HL-60 (cell line): Measurements from ENCODE around the gene ADAMTSL4.

Experiments used
- GABPA ChIP-seq: IDR thresholded peaks from 2 replicates; pipeline ENCODE4 v1.6.1; 2012; ENCODE audit warnings: low read depth
- POLR2AphosphoS5 ChIP-seq: IDR thresholded peaks from 2 replicates; pipeline ENCODE4 v1.6.1; 2012; ENCODE audit warnings: low read depth
- REST ChIP-seq: IDR thresholded peaks from 2 replicates; pipeline ENCODE4 v1.6.1; 2012; ENCODE audit warnings: low read depth; ENCODE audit not compliant: insufficient replicate concordance
- TF ChIP-seq, protein P1 (sequence below): IDR thresholded peaks from one replicate; pipeline ENCODE4 v1.5.1; 2011; ENCODE audit warnings: low read length, control low read depth, inconsistent platforms; ENCODE audit not compliant: insufficient read depth

DNA sequence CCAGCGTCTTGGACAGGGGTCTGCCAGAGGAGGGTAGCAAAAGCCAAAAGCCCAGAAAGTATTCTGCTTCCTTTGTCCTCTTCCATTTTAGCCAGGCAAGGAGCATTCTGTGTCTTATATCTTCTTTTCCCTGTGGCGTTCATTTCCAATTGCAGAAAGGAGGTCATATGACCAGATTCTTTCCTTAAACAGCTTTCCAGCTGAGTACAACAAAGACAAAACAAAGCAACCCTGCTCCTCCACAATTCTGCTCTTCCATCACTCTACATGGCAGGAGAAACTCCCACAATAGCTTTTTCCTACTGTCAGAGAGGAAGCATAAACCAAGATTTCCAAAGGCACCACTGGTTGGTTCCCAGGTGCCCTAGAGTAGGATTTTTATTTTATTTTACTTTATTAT, 60.5 kb downstream of the ADAMTSL4 start:
- TF ChIP-seq, protein P1, sequence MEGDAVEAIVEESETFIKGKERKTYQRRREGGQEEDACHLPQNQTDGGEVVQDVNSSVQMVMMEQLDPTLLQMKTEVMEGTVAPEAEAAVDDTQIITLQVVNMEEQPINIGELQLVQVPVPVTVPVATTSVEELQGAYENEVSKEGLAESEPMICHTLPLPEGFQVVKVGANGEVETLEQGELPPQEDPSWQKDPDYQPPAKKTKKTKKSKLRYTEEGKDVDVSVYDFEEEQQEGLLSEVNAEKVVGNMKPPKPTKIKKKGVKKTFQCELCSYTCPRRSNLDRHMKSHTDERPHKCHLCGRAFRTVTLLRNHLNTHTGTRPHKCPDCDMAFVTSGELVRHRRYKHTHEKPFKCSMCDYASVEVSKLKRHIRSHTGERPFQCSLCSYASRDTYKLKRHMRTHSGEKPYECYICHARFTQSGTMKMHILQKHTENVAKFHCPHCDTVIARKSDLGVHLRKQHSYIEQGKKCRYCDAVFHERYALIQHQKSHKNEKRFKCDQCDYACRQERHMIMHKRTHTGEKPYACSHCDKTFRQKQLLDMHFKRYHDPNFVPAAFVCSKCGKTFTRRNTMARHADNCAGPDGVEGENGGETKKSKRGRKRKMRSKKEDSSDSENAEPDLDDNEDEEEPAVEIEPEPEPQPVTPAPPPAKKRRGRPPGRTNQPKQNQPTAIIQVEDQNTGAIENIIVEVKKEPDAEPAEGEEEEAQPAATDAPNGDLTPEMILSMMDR: no peak
- no peak for TF ChIP-seq POLR2AphosphoS5
- TF ChIP-seq REST: no peak
- no peak for TF ChIP-seq GABPA
